ENCODE measurements around the gene CAPZA1.

GRCh38 chr1:112698366-112699310, 79.0 kb downstream of the CAPZA1 start:
- no peak for TF ChIP-seq POLR2A (IDR thresholded peaks at IDR 0.05)
- no peak for TF ChIP-seq CTCF (IDR thresholded peaks at IDR 0.05 in 8 of 11, conservative IDR thresholded peaks at IDR 0.05 in 3 of 11)
- TF ChIP-seq POLR2AphosphoS5 (IDR thresholded peaks at IDR 0.05) = peak in 1 of 3 donors; percentile 61
